ENCODE measurements around the gene TRAF4. TPM values are rescaled to one million over a fixed set of nuclear protein-coding genes. Genes with fewer than 3 reads are reported as not detected.

The TRAF4 gene
- total RNA-seq, 1 donor from 2014 or later, result 143 TPM

- FAIRE-seq (no peak), DNase-seq (ENCODE audit: low read depth) (no peak)
- H3K9me3 Mint-ChIP-seq (ENCODE audit: unreplicated experiment), result no peaks in the 10 kb centered on the region
- H3K4me2 ChIP-seq (ENCODE audit: low read length), result no peak overlapping the region
- H3K4me3 Mint-ChIP-seq (ENCODE audit: unreplicated experiment), result no peak overlapping the region
- H3K4me1 Mint-ChIP-seq (ENCODE audit: low read depth, unreplicated experiment), result no peaks in the 10 kb centered on the region
- no peaks in the 10 kb centered on the region for H3K27me3 Mint-ChIP-seq (ENCODE audit: low read depth, unreplicated experiment)
- no peaks in the 10 kb centered on the region for H3K9me3 ChIP-seq (ENCODE audit: insufficient read depth, low read depth, low read length)
- H3K4me3 ChIP-seq (ENCODE audit: insufficient read depth, low read depth, low read length), result no peak overlapping the region
- H3K9ac ChIP-seq (ENCODE audit: low read length), result no peak overlapping the region
- H3K36me3 ChIP-seq (ENCODE audit: insufficient read depth, low read length), result peaks cover 57% of the 10 kb centered on the region
- H3K36me3 Mint-ChIP-seq (ENCODE audit: low read depth, unreplicated experiment), result peaks cover 30% of the 10 kb centered on the region
- H2AFZ ChIP-seq (ENCODE audit: low read depth, low read length), result no peak overlapping the region
- H4K20me1 ChIP-seq (ENCODE audit: insufficient read depth, low read length), result peaks cover 41% of the 10 kb centered on the region
- no peak for TF ChIP-seq CTCF (IDR thresholded peaks at IDR 0.05; ENCODE audit: insufficient read depth, low read depth, low read length)
- no peak for TF ChIP-seq EZH2 (IDR thresholded peaks at IDR 0.05; ENCODE audit: insufficient read depth, low read length)
- no peaks in the 10 kb centered on the region for H3K79me2 ChIP-seq (ENCODE audit: insufficient read depth, low read length)
- no peak overlapping the region for H3K27ac ChIP-seq (ENCODE audit: low read depth, low read length)
- no peaks in the 10 kb centered on the region for H3K27me3 ChIP-seq (ENCODE audit: insufficient read depth, low read length)
- no peak overlapping the region for H3K27ac Mint-ChIP-seq (ENCODE audit: unreplicated experiment)
- no peaks in the 10 kb centered on the region for H3K4me1 ChIP-seq (ENCODE audit: insufficient read depth, low read length)
These were observed 43.5 kb upstream of the TRAF4 start for GRCh38 chr17:28700278-28700677.

- Mint-ChIP-seq H3K9me3 (ENCODE audit: unreplicated experiment) (no peaks in the 10 kb centered on the region), H3K36me3 (ENCODE audit: low read depth, unreplicated experiment) (peaks cover 31% of the 10 kb centered on the region), H3K27me3 (ENCODE audit: low read depth, unreplicated experiment) (no peaks in the 10 kb centered on the region), H3K4me3 (ENCODE audit: unreplicated experiment) (peak overlapping the region; percentile 27), H3K4me1 (ENCODE audit: low read depth, unreplicated experiment) (no peaks in the 10 kb centered on the region), H3K27ac (ENCODE audit: unreplicated experiment) (no peak overlapping the region)
- no peaks in the 10 kb centered on the region for H3K27me3 ChIP-seq (ENCODE audit: insufficient read depth, low read length)
- H3K9me3 ChIP-seq (ENCODE audit: insufficient read depth, low read depth, low read length), result no peaks in the 10 kb centered on the region
- no peak overlapping the region for H2AFZ ChIP-seq (ENCODE audit: low read depth, low read length)
- DNase-seq (ENCODE audit: low read depth) (no peak), FAIRE-seq (no peak)
- no peak overlapping the region for H3K4me2 ChIP-seq (ENCODE audit: low read length)
- H4K20me1 ChIP-seq (ENCODE audit: insufficient read depth, low read length), result peaks cover 41% of the 10 kb centered on the region
- H3K36me3 ChIP-seq (ENCODE audit: insufficient read depth, low read length), result peaks cover 51% of the 10 kb centered on the region
- no peak overlapping the region for H3K27ac ChIP-seq (ENCODE audit: low read depth, low read length)
- H3K4me1 ChIP-seq (ENCODE audit: insufficient read depth, low read length), result no peaks in the 10 kb centered on the region
- no peaks in the 10 kb centered on the region for H3K79me2 ChIP-seq (ENCODE audit: insufficient read depth, low read length)
- no peak overlapping the region for H3K4me3 ChIP-seq (ENCODE audit: insufficient read depth, low read depth, low read length)
- no peak for TF ChIP-seq CTCF (IDR thresholded peaks at IDR 0.05; ENCODE audit: insufficient read depth, low read depth, low read length)
- TF ChIP-seq EZH2 (IDR thresholded peaks at IDR 0.05; ENCODE audit: insufficient read depth, low read length), result no peak
- H3K9ac ChIP-seq (ENCODE audit: low read length), result no peak overlapping the region
These were observed 42.9 kb upstream of the TRAF4 start for GRCh38 chr17:28700830-28701492.

DNA sequence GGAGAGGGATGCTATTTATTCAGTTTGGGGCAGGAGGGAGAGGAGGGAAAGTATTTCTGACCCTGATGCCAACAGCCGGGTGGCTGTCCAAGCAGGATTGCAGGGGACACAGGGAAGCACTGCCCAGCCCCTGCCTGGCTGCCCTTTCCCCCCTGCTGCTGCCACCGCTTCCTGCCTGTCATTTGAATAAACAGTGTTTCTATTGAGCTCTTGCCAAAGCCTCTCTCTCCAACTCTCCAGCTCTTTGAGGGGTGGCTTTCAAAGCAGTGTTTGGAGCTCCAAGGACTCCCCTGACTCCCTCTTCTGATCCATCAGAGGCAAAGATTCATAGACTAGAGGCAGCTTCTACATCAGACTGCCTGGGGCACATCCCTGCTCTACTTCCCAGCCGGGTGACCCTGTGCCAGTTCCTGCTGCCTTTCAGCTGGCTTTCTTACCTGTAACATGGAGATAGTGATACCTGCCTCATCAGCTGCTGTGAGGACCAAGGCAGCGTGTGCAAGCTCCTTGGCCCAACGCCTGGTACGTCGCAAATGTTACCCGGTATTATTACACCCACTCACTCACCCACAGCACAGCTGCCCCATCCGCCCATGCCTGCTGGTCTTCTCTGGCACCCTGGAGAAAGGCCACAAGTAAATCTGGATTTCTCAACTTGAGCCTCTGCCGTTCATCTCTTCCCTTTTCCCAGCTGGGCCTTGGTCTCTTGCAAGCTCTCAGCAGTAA, 41.6 kb upstream of the TRAF4 start:
- Histone ChIP-seq H3K79me2 (ENCODE audit: insufficient read depth, low read length) (no peaks in the 10 kb centered on the region), H3K27ac (ENCODE audit: low read depth, low read length) (no peak overlapping the region), H3K4me1 (ENCODE audit: insufficient read depth, low read length) (no peaks in the 10 kb centered on the region), H3K27me3 (ENCODE audit: insufficient read depth, low read length) (no peaks in the 10 kb centered on the region), H3K36me3 (ENCODE audit: insufficient read depth, low read length) (peaks cover 47% of the 10 kb centered on the region), H3K9me3 (ENCODE audit: insufficient read depth, low read depth, low read length) (no peaks in the 10 kb centered on the region), H2AFZ (ENCODE audit: low read depth, low read length) (no peak overlapping the region), H3K9ac (ENCODE audit: low read length) (no peak overlapping the region), H4K20me1 (ENCODE audit: insufficient read depth, low read length) (peaks cover 41% of the 10 kb centered on the region), H3K4me2 (ENCODE audit: low read length) (no peak overlapping the region), H3K4me3 (ENCODE audit: insufficient read depth, low read depth, low read length) (no peak overlapping the region)
- DNase-seq (ENCODE audit: low read depth), result no peak
- peaks cover 34% of the 10 kb centered on the region for H3K36me3 Mint-ChIP-seq (ENCODE audit: low read depth, unreplicated experiment)
- no peak for FAIRE-seq
- H3K9me3 Mint-ChIP-seq (ENCODE audit: unreplicated experiment), result no peaks in the 10 kb centered on the region
- no peaks in the 10 kb centered on the region for H3K4me1 Mint-ChIP-seq (ENCODE audit: low read depth, unreplicated experiment)
- H3K4me3 Mint-ChIP-seq (ENCODE audit: unreplicated experiment), result no peak overlapping the region
- no peak overlapping the region for H3K27ac Mint-ChIP-seq (ENCODE audit: unreplicated experiment)
- TF ChIP-seq CTCF (IDR thresholded peaks at IDR 0.05; ENCODE audit: insufficient read depth, low read depth, low read length) (no peak), EZH2 (IDR thresholded peaks at IDR 0.05; ENCODE audit: insufficient read depth, low read length) (no peak)
- no peaks in the 10 kb centered on the region for H3K27me3 Mint-ChIP-seq (ENCODE audit: low read depth, unreplicated experiment)
